Right cardiac atrium (tissue), 5 donors: ENCODE measurements around the gene TEKT2. TPM values are rescaled to one million over a fixed set of nuclear protein-coding genes. Genes with fewer than 3 reads are reported as not detected.

Experiments used
- ATAC-seq, 2 donors: fragments of 200-7000 bp; cut with Tn5 transposase; one replicate each; pipeline versions ENCODE4 v1.8.0 to v1.9.1; 2020; ENCODE audit warnings: moderate library complexity in 2 of 2, mild to moderate bottlenecking in 1 of 2
- DNase-seq, 3 donors: peaks; one replicate each; pipeline ENCODE4 v3.0.0-alpha.2; 2020
- H3K27ac ChIP-seq: one replicate; pipeline ENCODE4 v1.5.1; 2013; ENCODE audit warnings: mild to moderate bottlenecking, low read length, control low read depth, moderate library complexity
- H3K27me3 ChIP-seq: one replicate; pipeline ENCODE4 v1.6.1; 2013; ENCODE audit not compliant: control insufficient read depth, insufficient read depth
- H3K4me1 ChIP-seq: one replicate; pipeline ENCODE4 v1.6.1; 2013; ENCODE audit warnings: low read length; ENCODE audit not compliant: control insufficient read depth, insufficient read depth
- H3K4me3 ChIP-seq: one replicate; pipeline ENCODE4 v1.5.1; 2013; ENCODE audit warnings: low read length, control low read depth
- H3K9me3 ChIP-seq: one replicate; pipeline ENCODE4 v1.6.1; 2013; ENCODE audit warnings: low read length; ENCODE audit not compliant: control insufficient read depth
- WGBS: extraction: QIAGEN DNeasy Blood & Tissue Kit; methylation state at CpG from one replicate; pipeline ENCODE4 v1.1.7; 2013; 5-methylcytosine and 5-hydroxymethylcytosine counted together
- intact Hi-C, 4 donors: fragments of 100-400 bp; cut with DNase I; formaldehyde crosslinking; loops; one replicate each; pipeline versions ENCODE4 v1.11.0 to v1.14.0; 2022 to 2023
- polyA plus RNA-seq: library from polyadenylated mRNA; stranded (reverse); fragments of 200-250 nt; gene quantifications from one replicate; pipeline ENCODE4 v1.2.3, GENCODE V29; 2013
- total RNA-seq, 4 donors: library from RNA; stranded (reverse); fragmentation: NEBNext Ultra II Directional; extraction: Animal tissue kit (Norgen Biotek cat#: 25700); gene quantifications; one replicate each; pipeline ENCODE4 v1.2.1, GENCODE V29; 2021
- donor health status: healthy with polysubstance abuse.
- donor health status: DM: no; HTN: yes; CAD: no.
- donor health status: DM: no; HTN: no; CAD: no.
- donor health status: DM: no; HTN: yes; CAD: no; lungs with severe emphysema.
- donor health status: DM: yes; HTN: yes; CAD: no.

Gene TEKT2
- total and polyA plus RNA-seq, 5 donors = 0.14 to 0.35 (median 0.23) TPM; not detected in 2

DNA sequence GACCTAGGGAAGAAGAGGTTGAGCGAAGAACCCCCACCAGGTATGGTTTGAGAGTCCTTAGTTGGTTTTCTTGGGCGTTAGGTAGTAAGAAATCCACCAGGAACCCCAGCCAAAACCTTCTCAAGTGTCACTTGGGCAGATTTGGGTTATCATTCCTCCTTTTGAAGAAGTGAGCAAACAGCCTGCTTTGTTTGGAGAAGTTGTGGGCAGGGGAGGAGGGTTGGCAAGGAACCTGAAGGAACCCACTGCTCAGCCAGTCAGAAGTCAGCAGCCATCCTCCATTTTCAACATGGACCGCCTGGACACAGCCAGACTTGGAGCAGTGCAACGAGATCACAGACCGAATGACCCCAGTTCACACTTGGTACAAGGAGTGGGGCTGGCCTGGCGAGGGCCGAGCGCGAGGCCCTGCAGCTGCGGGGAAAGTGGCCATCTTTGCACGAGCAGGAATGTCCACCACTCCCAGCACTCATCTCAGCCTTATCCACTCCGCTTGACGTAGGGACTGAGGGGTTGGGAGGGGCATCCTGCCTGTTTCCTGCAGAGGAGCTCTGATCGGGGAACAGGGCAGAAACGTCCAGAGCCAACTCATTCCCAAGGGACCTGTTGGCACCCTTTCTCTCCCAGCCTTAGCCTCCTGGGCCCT, 12.0 kb downstream of the TEKT2 start:
- Histone ChIP-seq H3K9me3 (no peaks in the 10 kb centered on the region), H3K27ac (no peak overlapping the region), H3K4me3 (no peak overlapping the region), H3K4me1 (no peaks in the 10 kb centered on the region), H3K27me3 (no peaks in the 10 kb centered on the region)
- intact Hi-C loops = loop anchor here in 2 of 4 donors (2.0 to 5.0 kb wide), 2 partner anchors 39 to 326 kb away; no protein-coding TSS in a partner anchor
- 55% methylated on average over 15 of the region's 15 CpGs for WGBS
- ATAC-seq (peak; percentile 5 to 61), DNase-seq (peak; percentile 45 to 59 (median 57))

DNA sequence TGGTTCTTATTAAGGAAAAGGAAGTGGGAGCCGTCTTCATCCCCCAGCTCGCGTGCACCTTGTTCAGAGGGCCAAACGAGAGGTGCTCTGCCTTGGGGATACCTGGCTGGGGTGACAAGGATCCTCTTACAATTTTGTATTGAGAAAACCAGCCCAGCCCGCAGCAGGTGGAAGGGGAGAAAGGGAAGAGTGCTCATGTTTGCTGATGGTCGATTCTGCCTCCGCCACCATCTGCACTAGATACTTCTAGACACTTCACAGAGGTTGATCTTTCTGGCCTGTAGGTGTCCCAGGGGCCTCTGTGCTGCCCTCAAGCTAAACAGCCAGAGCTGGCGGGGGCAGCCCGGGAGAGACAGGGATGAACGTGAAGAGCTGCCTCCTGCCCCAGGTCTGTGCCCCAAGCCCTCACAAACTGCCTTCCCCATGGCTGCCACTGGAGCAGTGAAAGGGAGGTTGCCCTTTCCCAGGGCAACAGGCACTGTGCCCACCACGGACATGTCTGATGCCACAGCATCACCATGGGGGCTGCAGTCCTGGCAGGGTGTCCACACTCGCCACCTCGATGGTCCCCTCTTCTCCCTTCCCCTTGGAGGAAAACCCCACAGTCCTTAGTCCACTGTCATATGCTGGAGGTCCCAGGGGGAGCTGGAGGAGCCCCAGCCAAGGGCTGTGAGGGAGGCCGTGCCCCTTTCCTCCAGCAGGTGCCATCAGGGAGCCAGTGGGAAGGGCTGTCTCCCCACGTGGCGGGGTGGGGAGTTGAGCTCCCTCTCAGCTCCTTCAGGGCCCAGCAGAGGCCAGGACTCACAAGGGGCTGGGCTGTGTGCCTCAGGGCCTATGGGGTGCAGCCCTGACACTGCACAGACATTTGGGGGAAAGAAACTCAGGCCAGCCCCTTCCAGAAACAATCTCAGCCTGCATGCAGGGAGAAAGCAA, 12.9 kb downstream of the TEKT2 start:
- no peak overlapping the region for H3K27ac ChIP-seq
- no peaks in the 10 kb centered on the region for H3K9me3 ChIP-seq
- intact Hi-C loops = loop anchor here in 2 of 4 donors (2.0 to 5.0 kb wide), 2 partner anchors 38 to 326 kb away; no protein-coding TSS in a partner anchor
- H3K4me3 ChIP-seq = no peak overlapping the region
- WGBS = 62% methylated on average over 16 of the region's 16 CpGs
- peak in 1 of 2 donors; percentile 5 for ATAC-seq
- no peaks in the 10 kb centered on the region for H3K27me3 ChIP-seq
- H3K4me1 ChIP-seq = no peaks in the 10 kb centered on the region
- peak in 1 of 3 donors; percentile 42 for DNase-seq

DNA sequence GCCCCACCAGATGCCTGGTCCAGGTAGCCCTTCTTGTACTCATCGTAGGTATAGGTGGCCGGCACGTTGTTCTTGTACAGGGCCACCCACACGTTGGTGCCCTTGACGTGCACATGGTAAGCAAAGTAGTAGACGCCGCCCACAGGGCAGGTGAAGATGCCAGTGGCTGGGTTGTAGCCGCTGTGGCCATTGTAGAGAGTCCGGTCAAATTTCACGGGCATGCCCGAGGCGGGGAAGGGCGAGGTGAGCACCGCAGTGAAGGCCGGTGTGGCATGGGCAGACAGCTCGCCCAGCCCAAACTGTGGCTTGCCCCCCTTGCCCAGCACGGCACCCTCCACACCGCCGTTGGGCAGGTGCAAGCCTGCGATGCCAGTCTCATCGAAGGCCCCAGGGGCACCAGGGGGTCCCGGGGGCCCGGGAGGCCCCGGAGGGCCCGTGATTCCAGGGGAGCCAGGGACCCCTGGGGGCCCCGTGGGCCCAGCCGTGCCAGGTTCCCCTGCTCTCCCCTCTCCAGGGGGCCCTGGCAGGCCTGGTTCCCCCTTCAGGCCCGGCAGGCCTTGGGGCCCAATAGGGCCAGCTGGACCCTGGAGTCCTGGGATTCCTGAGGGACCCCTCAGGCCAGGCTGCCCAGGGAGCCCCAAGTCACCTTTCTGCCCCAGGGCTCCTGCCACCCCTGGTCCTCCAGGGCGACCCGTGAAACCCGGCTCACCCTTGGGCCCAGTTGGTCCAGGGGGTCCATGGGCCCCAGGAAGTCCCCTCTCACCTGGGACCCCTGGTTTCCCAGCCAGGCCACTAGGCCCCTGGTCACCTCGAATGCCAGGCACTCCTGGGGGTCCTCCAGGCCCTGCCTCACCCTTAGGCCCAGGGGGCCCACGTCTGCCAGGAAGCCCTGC, 14.0 kb downstream of the TEKT2 start:
- WGBS = 93% methylated on average over 33 of the region's 33 CpGs
- H3K9me3 ChIP-seq = no peaks in the 10 kb centered on the region
- no peaks in the 10 kb centered on the region for H3K27me3 ChIP-seq
- ATAC-seq (peak in 1 of 2 donors; percentile 1), DNase-seq (peak in 2 of 3 donors; percentile 62 to 64)
- H3K4me3 ChIP-seq = no peak overlapping the region
- no peaks in the 10 kb centered on the region for H3K4me1 ChIP-seq
- H3K27ac ChIP-seq = no peak overlapping the region
- intact Hi-C loops = loop anchor here in 2 of 4 donors (2.0 to 5.0 kb wide), 2 partner anchors 37 to 324 kb away; no protein-coding TSS in a partner anchor

DNA sequence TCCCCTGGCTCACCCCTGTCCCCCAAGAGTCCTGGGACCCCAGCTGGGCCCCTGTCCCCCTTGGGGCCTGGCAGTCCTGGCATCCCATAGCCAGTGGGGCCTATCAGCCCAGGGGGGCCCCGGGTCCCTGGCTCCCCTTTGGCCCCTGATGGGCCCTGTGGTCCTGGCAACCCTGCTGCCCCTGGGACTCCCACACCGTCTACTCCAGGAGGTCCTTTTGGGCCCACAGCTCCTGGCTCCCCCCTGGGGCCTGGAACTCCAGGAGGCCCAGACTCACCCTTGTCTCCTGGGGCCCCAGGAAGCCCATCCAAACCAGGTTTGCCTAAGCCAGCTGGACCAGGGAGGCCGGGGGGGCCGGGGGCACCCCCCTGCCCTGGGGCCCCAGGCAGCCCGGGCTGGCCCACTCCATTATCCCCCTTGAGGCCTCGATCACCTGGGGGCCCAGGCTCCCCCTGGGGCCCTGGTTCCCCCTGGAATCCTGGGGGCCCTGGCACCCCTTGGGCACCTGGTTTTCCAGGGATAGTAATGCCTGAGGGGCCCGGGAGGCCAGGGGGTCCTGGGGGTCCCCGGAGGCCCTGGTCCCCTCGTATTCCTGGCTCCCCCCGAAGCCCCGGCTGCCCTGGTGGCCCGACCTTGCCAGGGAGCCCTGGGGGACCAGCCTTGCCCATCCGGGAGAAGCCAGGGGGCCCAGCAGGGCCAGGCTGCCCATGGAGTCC, 14.9 kb downstream of the TEKT2 start:
- H3K4me1 ChIP-seq = no peaks in the 10 kb centered on the region
- intact Hi-C loops = loop anchor here in 1 of 4 donors (2.0 to 5.0 kb wide), 2 partner anchors 36 to 323 kb away; no protein-coding TSS in a partner anchor
- H3K4me3 ChIP-seq = no peak overlapping the region
- ATAC-seq = peak in 1 of 2 donors; percentile 2
- peak in 2 of 3 donors; percentile 52 to 64 for DNase-seq
- H3K27me3 ChIP-seq = no peaks in the 10 kb centered on the region
- no peak overlapping the region for H3K27ac ChIP-seq
- no peaks in the 10 kb centered on the region for H3K9me3 ChIP-seq
- 83% methylated on average over 13 of the region's 13 CpGs for WGBS

DNA sequence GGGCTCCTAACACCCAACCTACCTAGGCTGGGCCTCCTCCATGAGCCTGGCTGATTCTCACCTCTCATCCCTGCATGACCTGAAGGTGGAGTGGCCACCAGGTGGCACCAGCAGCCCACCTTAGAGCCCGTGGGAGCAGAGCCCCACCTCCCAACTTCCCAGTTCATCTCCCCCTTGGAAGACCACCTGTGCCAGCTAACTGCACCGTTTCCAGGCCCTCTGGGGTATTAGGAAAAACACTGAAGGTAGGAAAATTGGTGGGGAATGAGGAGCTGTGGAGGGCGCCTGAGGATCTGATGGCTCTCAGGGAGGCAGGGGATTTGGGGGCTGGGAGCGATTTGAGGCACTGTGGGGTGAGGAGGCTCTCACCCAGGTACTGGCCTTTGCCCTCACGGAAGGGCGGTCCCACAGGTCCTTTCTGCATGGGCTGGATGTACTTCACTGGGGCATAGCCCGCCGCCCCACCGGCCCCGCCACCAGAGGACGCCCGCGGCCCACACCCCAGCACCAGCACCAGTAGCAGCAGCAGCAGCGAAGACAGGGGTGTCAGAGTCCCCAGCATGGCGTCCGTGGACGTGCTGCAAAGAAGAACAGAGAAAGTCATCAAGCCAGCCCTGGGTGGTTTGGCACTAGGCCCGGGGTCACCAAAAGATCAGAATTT, 15.9 kb downstream of the TEKT2 start:
- Histone ChIP-seq H3K9me3 (no peaks in the 10 kb centered on the region), H3K4me3 (no peak overlapping the region), H3K27me3 (no peaks in the 10 kb centered on the region), H3K27ac (no peak overlapping the region), H3K4me1 (no peaks in the 10 kb centered on the region)
- intact Hi-C loops = loop anchor here in 3 of 4 donors (2.0 to 10.0 kb wide), 5 partner anchors 35 to 322 kb away; no protein-coding TSS in a partner anchor
- DNase-seq (peak; percentile 81 to 95 (median 93)), ATAC-seq (peak; percentile 79 to 83)
- 33% methylated on average over 18 of the region's 18 CpGs for WGBS

DNA sequence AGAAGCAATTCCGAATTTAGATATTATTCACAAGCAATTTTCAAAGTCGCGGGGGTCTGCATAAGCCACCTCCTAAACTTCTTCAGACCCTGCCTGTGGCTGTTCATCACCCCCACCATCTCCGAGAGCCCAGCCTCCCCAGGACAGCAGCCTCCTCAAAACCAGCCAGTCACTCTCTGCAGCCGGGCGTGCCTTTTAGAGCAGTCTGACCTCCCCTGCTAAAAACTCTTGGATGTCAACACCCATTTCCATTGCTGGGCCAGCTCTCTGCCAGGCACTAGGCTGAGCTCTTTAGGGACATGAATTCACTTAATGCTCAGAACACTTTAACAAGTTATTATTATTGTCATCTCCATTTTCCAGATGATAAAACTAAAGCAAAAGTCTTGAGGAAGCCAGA, 16.5 kb downstream of the TEKT2 start:
- Histone ChIP-seq H3K27ac (no peak overlapping the region), H3K4me1 (no peaks in the 10 kb centered on the region), H3K9me3 (no peaks in the 10 kb centered on the region), H3K4me3 (no peak overlapping the region), H3K27me3 (no peaks in the 10 kb centered on the region)
- ATAC-seq = no peak
- 65% methylated on average over 6 of the region's 6 CpGs for WGBS
- DNase-seq = peak in 1 of 3 donors; percentile 14
- intact Hi-C loops = loop anchor here in 3 of 4 donors (5.0 to 10.0 kb wide), 4 partner anchors 37 to 322 kb away; no protein-coding TSS in a partner anchor

DNA sequence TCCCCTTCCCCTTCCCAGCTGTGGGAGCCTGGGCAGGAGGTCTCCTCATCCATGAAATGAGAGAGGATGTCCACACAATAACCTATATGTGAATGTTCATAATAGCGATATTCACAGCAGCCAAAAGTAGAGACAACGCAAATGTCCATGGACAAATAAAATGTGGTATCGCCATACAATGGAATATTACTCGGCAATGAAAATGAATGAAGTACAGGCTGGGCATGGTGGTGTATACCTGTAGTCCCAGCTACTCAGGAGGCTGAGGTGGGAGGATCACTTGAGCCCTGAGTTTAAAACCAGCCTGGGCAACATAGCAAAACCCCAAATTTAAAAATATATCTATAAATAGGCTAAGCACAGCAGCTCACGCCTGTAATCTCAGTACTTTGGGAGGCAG, 17.7 kb downstream of the TEKT2 start:
- intact Hi-C loops = loop anchor here in 3 of 4 donors (5.0 to 10.0 kb wide), 4 partner anchors 36 to 321 kb away; no protein-coding TSS in a partner anchor
- H3K9me3 ChIP-seq = no peaks in the 10 kb centered on the region
- H3K4me1 ChIP-seq = no peaks in the 10 kb centered on the region
- H3K27me3 ChIP-seq = no peaks in the 10 kb centered on the region
- no peak overlapping the region for H3K27ac ChIP-seq
- ATAC-seq (no peak), DNase-seq (peak in 1 of 3 donors; percentile 22)
- H3K4me3 ChIP-seq = no peak overlapping the region
- 98% methylated on average over 5 of the region's 5 CpGs for WGBS

DNA sequence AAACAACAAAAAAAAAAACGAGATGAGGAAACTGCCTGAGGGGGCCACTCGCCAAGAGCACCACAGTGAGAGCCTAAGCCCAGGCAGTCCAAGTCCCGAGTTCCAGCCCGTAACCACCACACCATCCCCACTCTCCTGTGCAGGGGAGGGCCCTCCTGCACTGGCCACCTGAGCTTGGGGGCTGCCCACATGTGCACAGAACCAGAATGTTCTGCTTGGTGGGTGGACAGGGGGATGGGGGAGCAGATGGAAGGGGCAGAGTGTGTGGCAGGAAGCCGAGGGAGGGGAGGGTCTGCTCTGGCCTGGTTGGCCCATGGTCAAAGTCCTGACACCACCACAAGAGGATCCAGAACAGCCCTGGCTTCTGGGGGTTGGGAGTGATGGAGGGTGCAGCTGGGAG, 22.4 kb downstream of the TEKT2 start:
- DNase-seq = no peak
- no peak overlapping the region for H3K27ac ChIP-seq
- intact Hi-C loops = loop anchor here in 1 of 4 donors (10.0 kb wide), 1 partner anchor 79 kb away; no protein-coding TSS in a partner anchor
- no peaks in the 10 kb centered on the region for H3K9me3 ChIP-seq
- H3K27me3 ChIP-seq = no peaks in the 10 kb centered on the region
- ATAC-seq = no peak
- H3K4me3 ChIP-seq = no peak overlapping the region
- H3K4me1 ChIP-seq = no peaks in the 10 kb centered on the region
- WGBS = 36% methylated on average over 5 of the region's 5 CpGs

DNA sequence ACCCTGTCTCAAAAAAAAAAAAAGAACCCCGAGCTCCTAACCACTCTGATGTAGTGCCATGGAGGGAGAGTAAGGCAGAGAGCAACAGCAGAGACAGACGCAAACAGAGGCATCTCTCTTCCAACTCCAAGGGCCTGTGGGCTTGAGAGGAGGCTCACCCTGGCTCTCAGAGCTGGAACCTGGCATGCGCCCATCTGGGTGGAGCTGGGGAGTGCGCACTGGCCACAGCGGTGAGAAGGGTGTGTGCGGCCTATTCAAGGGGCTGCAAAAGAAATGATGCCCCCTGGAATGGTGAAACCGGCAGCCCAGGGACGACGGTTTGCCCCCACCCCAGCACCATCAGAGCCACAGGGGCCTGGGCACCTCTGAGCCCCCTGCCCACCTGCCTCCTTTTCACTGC, 23.5 kb downstream of the TEKT2 start:
- no peak for ATAC-seq
- H3K27ac ChIP-seq = no peak overlapping the region
- WGBS = 84% methylated on average over 9 of the region's 9 CpGs
- no peaks in the 10 kb centered on the region for H3K9me3 ChIP-seq
- H3K4me3 ChIP-seq = no peak overlapping the region
- no peaks in the 10 kb centered on the region for H3K4me1 ChIP-seq
- DNase-seq = peak in 1 of 3 donors; percentile 71
- H3K27me3 ChIP-seq = no peaks in the 10 kb centered on the region
- intact Hi-C loops = loop anchor here in 1 of 4 donors (10.0 kb wide), 1 partner anchor 77 kb away; no protein-coding TSS in a partner anchor
